Epithelial cell of proximal tubule (primary cell): ENCODE data around the gene COL4A6. TPM values are rescaled to one million over a fixed set of nuclear protein-coding genes. Genes with fewer than 3 reads are reported as not detected.
"Not testable (repeated sequence)": the region's sequence is repeated elsewhere in the genome, so short reads cannot be mapped to it uniquely, and the experiment has no call there.

Experiments used
- DNase-seq: peaks from one replicate; pipeline ENCODE4 v3.0.0-alpha.2; 2011; ENCODE audit warnings: low read depth
- H3K4me3 ChIP-seq: 2 replicates; pipeline ENCODE4 v1.5.1; 2011; ENCODE audit warnings: low read depth, mild to moderate bottlenecking, low read length
- CTCF ChIP-seq: conservative IDR thresholded peaks from 2 replicates; pipeline ENCODE4 v1.5.1; 2012; ENCODE audit warnings: low read depth, mild to moderate bottlenecking, low read length
- total RNA-seq: library from RNA; depleted of rRNA; stranded (reverse); fragments of >200 nt; gene quantifications from 2 replicates; pipeline ENCODE4 v1.2.3, GENCODE V29; 2015

COL4A6 gene
- total RNA-seq, 1 donor from 2014 or later, result 2.0 TPM

GRCh38 chrX:108380222-108380621 lies 58.0 kb downstream of the COL4A6 start:
- no peak overlapping the region for H3K4me3 ChIP-seq
- no peak for TF ChIP-seq CTCF
- DNase-seq, result no peak

- not testable (repeated sequence) for H3K4me3 ChIP-seq, DNase-seq
Measured at GRCh38 chrX:108376821-108377220, 61.4 kb downstream of the COL4A6 start.

- DNase-seq, H3K4me3 ChIP-seq: not testable (repeated sequence)
Measured at GRCh38 chrX:108375591-108375990, 62.6 kb downstream of the COL4A6 start.

- no peak overlapping the region for H3K4me3 ChIP-seq
- DNase-seq, result no peak
- no peak for TF ChIP-seq CTCF
Measured at GRCh38 chrX:108366644-108367406, 71.4 kb downstream of the COL4A6 start.

- TF ChIP-seq CTCF, result no peak
- H3K4me3 ChIP-seq, result no peak overlapping the region
- no peak for DNase-seq
Measured at GRCh38 chrX:108362026-108362425, 76.2 kb downstream of the COL4A6 start.

- no peak for TF ChIP-seq CTCF
- no peak for DNase-seq
- no peak overlapping the region for H3K4me3 ChIP-seq
Measured at GRCh38 chrX:108361316-108361715, 76.9 kb downstream of the COL4A6 start.

GRCh38 chrX:108359806-108360602 lies 78.2 kb downstream of the COL4A6 start:
- DNase-seq, result no peak
- TF ChIP-seq CTCF, result no peak
- H3K4me3 ChIP-seq, result no peak overlapping the region

- H3K4me3 ChIP-seq, result no peak overlapping the region
- no peak for TF ChIP-seq CTCF
- DNase-seq, result no peak
Measured at GRCh38 chrX:108353452-108353851, 84.8 kb downstream of the COL4A6 start.
